Limb (tissue), 2 donors: ENCODE measurements around the gene SNRPD1.
"Not testable (repeated sequence)": the region's sequence is repeated elsewhere in the genome, so short reads cannot be mapped to it uniquely, and the experiment has no call there.

Source experiments
- DNase-seq, 2 donors: peaks; one replicate each; pipeline ENCODE4 v3.0.0-alpha.2; 2016; ENCODE audit errors: extremely low spot score in 2 of 2

The SNRPD1 gene

DNA sequence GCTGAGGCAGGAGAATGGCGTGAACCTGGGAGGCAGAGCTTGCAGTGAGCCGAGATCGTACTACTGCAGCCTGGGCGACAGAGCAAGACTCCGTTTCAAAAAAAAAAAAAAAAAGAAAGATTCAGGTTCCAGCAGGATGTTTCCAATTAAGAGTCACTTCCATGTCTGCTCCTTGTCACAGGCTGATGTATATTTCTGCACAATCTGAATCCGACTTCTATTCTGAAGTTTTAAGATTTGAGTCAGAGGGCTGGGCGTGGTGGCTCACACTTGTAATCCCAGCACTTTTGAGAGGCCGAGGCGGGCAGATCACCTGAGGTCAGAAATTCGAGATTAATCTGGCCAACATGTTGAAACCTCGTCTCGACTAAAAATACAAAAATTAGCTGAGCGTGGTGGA is 24.7 kb downstream of the SNRPD1 start:
- no peak for DNase-seq

DNA sequence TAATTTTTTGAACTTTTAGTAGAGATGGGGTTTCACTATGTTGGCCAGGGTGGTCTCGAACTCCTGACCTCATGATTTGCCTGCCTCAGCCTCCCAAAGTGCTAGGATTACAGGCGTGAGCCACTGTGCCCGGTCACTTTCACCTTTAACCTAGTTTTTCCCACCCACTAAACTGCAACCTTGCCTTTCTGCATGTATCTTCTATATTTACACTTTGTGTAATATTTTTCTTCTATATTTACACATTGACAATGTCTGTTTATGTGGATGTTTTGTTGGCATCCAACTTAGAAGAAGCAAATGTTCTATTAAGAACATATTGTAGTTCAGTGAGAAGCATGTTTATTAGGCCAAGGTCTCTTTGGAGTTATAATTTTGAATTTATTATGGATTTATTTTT is 26.7 kb downstream of the SNRPD1 start:
- DNase-seq, result no peak

GRCh38 chr18:21640375-21640774 is 28.3 kb downstream of the SNRPD1 start:
- not testable (repeated sequence) for DNase-seq

DNA sequence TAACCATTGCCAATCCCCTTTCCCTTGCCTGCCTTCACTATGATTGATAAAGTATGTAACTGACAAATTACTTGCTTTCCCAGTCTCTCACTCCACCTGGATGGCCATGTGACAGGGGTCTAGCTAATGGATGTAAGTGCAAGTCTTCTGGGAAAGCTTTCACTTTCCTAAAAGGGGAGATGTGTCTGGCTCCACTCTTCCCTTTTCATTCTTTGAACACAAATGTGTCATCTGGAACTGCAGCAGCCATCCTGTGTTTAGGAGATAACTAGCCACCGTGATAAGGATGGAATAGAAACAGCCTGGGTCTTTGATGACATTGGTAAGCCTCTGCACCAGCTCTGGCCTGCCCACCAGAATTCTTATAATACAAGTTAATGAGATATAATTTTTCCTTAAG is 38.2 kb downstream of the SNRPD1 start:
- DNase-seq, result no peak

GRCh38 chr18:21652073-21652472 is 40.0 kb downstream of the SNRPD1 start:
- DNase-seq, result no peak

DNA sequence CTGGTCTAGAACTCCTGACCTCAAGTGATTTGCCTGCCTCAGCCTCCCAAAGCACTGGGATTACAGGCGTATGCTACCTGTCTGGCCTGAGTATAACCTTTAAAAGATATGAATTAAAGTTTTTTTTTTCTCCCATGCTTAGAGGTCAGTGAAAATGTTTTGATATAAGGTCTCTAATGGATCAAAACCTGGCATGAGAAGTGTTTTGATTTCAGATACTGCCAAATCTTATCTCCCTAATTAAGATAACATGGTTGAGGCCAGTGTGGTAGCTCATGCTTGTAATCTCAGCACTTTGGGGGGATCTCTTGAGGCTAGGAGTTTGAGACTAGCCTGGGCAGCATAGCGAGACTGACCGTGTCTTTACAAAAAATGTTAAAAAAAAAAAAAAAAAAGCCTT is 41.2 kb downstream of the SNRPD1 start:
- DNase-seq, result no peak

GRCh38 chr18:21656402-21656801 is 44.3 kb downstream of the SNRPD1 start:
- DNase-seq, result no peak

- no peak for DNase-seq
Measured at GRCh38 chr18:21660078-21660477, 48.0 kb downstream of the SNRPD1 start.

GRCh38 chr18:21662581-21662980 is 50.5 kb downstream of the SNRPD1 start:
- DNase-seq, result no peak

DNA sequence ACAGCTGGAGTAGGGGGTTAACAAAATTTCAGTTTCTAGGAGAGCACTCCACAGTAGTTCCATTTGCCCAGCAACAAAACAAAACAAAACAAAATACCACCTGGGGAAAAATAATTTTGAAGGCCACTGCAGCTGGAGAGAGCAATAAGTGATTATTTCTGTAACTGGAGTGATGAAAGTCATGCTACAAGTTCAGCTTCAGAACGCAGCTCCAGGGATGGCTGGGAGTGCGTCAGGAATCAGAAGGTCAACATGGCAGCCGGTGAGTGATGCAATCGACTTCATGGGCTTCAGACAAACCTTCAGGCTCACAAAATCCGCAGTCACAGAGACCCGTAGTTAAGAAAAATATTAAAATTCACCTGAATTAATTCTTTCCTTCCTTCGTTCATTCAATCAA is 51.5 kb downstream of the SNRPD1 start:
- peak in 1 of 2 donors; percentile 42 for DNase-seq

DNA sequence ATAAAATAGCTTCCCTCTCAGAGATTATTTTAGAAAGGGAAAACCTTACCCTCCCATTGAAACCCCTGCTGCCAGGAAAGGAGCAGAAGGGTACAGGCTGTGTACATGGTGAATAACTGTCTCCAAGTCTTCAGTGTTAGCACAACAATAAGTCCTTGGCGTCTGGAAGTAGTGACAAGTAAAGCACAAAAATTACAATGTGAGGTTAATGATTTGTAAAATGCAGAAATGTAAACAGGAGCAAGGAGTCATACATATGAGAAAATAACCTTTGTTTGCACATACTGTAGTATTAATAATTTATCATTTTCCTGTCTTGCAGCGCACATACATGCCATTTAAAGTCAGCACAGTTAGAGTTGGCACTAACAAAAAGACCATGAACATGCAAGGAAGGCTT is 52.0 kb downstream of the SNRPD1 start:
- DNase-seq, result no peak

GRCh38 chr18:21669736-21670285 is 57.7 kb downstream of the SNRPD1 start:
- no peak for DNase-seq

DNA sequence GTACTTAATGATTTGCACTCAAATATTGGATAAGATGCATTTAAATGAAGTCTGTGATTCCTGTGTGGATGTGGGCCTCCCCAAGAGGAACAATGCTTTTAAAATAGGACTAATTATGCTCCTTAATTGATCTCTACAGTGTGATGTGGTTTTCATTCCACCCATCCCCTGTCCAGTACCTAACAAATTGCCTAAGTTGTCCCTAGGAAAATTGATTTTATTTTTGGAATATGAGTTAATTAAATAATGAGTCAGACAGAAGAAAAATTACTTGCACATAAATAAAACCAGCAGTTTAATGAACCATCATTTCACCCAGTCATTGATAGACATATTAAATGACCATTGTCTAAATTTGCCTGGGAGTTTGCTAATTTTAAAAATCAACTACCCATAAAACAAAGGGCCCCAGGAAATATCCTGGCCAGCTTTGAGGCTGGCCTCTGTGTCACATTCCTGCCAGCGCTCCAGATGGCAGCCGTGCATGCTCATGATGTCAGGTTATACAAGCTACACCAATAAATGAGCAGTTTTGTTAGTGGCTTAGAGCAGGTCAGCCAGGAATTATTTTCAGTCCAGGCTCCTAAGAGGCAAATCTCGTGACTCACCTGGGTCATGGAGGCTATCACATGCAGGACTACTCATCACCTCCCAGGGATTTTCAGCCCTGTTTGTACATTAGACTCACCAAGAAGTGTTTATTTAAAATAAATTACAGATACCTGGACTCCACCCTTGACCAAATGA is 60.6 kb downstream of the SNRPD1 start:
- no peak for DNase-seq

- DNase-seq, result not testable (repeated sequence)
Measured at GRCh38 chr18:21675354-21675753, 63.2 kb downstream of the SNRPD1 start.

- no peak for DNase-seq
Measured at GRCh38 chr18:21678859-21679258, 66.7 kb downstream of the SNRPD1 start.

GRCh38 chr18:21680161-21680560 is 68.0 kb downstream of the SNRPD1 start:
- DNase-seq, result no peak

GRCh38 chr18:21682371-21683051 is 70.4 kb downstream of the SNRPD1 start:
- peak in 1 of 2 donors; percentile 32 for DNase-seq
